HG03039 (cell line): ENCODE measurements around the gene RAB3GAP2.
"Not testable (repeated sequence)": the region's sequence is repeated elsewhere in the genome, so short reads cannot be mapped to it uniquely, and the experiment has no call there.

ENCODE experiments used
- ATAC-seq: cut with Tn5 transposase; IDR thresholded peaks from one replicate; pipeline ENCODE4 v1.9.1; 2021; ENCODE audit warnings: mild to moderate bottlenecking, moderate library complexity; ENCODE audit not compliant: unreplicated experiment

The RAB3GAP2 gene

DNA sequence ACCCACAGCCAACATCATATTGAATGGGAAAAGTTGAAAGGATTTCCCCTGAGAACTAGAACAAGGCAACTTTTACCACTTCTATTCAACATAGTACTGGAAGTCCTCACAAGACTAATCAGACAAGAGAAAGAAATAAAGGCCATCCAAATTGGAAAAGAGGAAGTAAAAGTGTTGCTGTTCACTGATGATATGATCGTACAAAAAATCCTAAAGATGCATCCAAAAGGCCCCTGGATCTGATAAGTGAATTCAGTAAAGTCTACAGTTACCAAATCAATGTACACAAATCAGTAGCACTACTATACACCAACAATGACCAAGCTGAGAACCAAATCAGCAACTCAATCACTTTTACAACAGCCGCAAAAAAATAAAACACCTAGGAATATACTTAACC, 28.3 kb downstream of the RAB3GAP2 start:
- ATAC-seq, result no peak

DNA sequence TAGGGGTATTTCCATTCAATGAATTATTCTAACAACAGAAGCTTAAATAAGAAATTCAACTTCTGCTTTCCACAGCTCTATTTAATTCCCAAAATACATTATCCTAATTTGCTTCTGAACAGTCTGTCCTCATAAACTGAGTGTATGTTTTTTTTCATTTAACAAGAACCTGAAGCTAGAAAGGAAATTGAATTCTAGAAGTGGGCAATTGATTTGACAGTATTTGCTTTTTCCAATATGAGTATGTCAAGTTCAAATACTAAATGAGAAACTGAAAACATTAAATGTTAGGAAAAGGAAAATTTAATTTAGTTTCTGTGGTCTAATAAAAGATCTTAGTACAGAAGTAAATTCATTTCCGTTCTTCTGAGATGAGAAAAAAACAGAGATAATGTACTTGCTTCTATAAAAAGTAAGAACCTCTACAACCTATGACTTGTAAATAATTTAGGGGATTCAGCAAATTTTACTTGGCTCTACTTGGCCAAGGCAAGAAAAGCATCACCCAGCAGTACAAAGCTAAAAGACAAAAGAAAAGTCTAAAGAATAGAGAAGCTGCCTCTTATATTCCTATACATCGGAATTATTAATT, 31.1 kb downstream of the RAB3GAP2 start:
- no peak for ATAC-seq

DNA sequence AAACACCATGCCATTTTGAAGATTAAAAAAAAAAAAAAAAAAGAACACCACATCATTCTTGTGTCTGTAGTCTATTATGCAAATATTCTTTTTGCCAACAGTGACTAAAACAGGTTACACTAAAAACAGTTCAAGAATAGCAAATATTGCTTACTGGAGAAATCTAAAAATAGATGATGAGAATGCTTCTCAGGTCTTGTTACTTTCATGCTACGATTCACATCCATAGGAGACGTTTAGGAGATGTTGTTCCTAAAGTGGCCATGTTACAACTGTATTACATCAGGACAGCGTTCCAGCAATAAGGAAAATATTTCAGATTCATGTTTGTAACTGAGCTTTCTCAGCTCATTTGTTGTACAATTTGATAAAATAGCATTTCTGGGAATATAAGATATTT, 32.3 kb downstream of the RAB3GAP2 start:
- ATAC-seq, result no peak

DNA sequence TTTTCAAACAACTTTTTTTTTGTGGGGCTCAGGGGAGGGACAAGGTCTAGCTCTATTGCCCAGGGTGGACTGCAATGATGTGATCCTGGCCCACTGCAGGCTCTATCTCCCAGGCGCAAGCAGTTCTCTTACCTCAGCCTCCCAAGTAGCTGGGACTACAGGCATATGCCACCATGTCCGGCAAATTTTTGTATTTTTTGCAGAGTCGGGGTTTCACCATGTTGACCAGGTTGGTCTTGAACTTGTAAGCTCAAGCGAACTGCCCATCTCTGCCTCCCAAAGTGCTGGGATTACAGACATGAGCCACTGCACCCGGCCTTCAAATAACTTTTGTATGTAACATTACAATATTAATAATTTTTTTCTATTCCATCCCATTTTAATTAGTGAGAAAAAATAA, 33.0 kb downstream of the RAB3GAP2 start:
- ATAC-seq, result no peak

DNA sequence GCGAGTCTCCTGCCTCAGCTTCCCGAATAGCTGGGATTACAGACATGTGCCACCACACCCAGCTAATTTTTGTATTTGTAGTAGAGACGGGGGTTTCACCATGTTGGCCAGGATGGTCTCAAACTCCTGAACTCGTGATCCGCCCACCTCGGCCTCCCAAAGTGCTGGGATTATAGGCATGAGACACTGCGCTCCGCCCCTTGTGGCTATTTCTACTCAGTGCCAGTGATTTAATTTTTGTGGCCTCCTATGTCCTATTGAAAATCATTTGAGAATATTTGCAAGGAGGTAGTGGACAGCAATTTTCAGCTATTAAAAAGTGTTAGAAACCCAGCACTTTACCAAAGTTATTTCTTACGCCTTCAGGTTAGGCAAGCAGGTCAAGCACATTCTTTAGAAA, 36.0 kb downstream of the RAB3GAP2 start:
- not testable (repeated sequence) for ATAC-seq

DNA sequence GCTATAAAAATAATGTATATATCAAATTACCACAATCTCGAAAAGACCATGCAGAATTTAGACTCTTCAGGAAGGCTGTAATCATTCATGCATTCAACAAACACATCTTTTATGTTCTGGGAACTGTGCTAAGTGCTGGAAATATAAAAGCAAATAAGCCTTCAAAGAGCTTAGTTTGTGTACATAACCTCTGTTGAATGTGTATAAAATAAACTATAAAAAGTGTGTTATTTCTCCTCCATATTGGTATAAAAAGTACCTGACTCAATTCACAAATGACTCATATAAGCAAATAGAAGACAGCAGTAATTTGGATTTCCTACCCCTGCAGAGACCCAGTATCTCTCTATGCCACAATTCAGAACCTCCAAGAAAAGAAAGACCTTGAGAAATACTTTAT, 36.8 kb downstream of the RAB3GAP2 start:
- no peak for ATAC-seq

DNA sequence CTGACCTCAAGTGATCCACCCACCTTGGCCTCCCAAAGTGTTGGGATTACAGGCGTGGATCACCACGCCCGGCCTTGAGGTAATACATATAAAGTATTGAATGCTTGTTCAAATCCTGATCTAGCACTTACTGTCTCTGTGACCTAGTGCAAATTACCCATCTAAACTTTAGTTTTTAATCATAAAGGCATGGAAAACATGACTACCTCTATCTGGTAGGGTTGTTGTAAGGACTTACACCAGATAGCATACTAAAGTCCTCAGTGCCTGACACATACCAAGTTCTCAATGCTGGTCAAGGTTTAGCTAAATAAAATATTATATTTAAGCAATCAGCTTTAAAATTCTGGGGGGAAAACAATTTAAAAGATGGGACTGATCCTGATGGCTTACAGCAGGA, 38.3 kb downstream of the RAB3GAP2 start:
- ATAC-seq, result no peak

DNA sequence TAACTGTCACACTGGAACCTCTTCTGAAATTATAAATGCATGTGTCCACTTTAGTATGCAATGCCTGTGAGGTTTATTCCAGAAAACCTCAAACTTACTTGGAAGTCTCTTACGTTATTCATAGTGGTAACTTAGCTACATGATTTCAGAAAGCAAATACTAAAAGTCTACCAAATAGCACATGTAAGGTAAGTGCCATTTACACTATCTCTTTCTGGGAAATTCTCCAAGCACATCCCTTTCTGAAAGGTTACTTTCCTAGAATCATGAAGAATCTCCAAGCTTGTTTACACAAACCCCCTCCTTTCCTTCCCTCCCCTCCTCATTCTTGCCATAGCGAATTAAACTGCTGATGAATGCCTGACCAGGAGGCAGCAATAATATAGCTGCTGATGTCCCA, 42.5 kb downstream of the RAB3GAP2 start:
- no peak for ATAC-seq

DNA sequence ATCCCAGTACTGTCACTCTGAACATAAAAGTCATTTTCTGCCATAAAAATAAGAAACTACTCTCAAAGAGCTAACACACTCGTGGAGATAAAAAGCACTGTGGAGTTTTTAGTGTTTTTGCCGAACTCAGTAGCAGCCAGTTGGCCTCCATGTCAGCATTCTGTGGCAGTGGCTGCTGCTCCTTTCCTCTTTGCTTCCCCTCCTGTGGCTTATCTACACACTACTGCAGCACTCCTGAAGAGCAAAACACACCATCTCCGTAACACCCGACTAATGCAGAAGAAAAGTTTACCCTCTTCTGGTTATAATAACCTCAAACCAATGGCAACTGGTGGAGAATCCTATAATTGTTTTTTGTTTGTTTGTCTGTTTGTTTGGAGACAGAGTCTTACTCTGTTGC, 44.9 kb downstream of the RAB3GAP2 start:
- no peak for ATAC-seq

DNA sequence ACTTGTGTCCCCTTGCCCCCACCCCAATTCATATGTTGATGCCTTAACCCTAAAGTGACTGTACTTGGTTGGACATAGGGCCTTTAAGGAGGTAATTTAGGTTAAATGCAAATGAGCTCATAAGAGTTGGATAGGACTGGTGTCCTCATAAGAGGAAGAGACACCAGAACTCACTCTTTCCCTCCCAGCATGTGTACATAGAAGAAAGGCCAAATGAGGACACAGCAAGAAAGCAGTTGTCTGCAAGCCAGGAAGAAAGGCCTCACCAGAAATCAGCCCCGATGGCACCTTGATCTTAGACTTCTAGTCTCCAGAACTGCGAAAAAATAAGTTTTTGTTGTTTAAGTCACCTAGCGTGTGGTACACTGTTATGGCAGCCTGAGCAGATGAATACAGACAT, 45.5 kb downstream of the RAB3GAP2 start:
- ATAC-seq, result no peak

DNA sequence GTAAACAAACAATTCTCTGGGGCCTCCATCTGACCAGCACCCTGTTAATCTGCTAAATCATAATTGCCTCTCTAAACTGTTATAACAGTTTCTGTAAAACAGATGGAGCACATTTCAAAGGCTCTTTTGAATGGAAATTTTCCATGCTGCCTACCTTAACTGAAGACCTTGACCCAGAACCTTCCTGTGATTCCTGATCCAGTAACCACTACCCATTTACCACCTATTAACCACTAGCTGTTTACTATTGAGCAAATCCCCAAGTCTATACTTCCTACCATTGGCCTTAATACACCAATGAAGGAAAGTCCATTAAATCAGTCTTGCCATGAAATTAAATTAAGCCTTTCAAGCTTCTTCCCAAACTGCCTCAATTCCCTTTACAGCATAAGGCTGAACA, 46.3 kb downstream of the RAB3GAP2 start:
- no peak for ATAC-seq

DNA sequence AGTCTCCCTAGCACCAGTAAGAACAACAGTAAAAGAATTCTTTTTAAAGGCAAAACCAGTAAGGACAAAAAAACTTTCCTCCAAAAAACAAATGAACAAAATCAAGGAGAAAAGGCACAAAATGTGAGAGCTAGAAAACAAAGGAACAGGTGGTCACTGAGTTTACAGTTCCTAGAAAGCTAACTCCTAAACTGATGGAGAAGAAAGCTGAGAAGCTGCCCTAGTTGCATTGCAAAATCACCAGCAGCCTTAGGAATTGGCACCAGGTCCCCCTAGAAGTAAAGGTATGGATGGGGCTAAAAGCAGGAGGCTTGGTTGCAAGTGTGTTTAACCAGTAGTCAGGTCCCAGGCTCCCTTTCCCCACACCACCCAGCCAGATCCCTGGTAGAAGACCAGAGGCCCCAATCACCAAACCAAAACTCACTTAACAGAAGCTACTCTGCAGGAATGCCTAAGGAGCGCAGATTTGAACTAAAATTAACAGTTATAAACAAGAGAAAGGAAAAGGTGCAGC, 47.6 kb downstream of the RAB3GAP2 start:
- no peak for ATAC-seq

DNA sequence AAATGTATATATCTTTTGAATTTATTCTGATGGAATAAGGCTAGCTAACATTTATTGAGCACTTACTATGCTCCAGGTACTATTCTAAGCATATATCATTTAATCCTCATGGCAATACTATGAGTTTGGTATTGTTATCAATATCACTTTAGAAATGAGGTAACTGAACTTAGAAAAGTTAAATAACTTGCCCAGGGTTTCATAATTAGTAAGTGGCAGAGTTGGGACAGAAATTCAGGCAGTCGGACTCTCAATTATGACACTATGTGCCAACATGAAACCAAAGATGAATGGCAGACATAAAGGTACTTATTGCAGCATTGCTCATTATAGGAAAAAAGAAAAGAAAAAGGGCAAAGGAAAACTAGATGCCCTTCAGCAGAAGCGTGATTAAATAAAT, 48.2 kb downstream of the RAB3GAP2 start:
- no peak for ATAC-seq

DNA sequence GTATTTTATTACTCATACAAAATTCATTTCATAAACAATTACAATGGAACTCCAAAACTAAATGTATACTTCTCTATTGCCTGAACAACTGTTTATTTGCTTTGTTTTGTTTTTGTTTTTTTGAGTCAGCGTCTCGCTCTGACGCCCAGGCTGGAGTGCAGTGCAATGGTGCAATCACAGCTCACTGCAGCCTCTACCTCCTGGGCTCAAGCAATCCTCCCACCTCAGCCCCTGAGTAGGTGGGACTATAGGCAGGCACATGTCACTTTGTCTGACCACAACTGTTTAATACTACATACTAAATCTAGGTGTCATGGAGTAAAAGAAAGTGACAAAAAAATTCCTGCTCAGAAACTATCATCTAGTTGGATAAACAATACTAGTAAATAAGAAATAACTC, 49.3 kb downstream of the RAB3GAP2 start:
- no peak for ATAC-seq

DNA sequence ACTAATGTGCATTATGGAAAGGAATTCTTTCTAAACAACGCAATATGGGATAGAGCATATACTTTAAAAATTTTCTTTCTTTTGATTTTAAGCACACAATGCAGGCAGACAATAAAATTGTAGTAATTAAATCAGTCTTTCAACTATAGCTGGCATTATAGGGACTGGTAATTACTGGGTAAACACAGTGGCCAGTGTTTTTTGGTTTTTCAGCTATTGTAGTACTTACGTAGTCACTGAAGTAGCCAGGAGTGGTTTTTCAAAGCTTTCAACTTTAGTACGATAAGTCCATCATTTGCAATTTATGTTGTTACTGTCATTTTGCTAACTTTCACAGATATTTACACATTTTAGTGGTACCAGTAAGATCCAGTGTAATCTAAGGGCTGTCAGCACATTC, 50.6 kb downstream of the RAB3GAP2 start:
- no peak for ATAC-seq

DNA sequence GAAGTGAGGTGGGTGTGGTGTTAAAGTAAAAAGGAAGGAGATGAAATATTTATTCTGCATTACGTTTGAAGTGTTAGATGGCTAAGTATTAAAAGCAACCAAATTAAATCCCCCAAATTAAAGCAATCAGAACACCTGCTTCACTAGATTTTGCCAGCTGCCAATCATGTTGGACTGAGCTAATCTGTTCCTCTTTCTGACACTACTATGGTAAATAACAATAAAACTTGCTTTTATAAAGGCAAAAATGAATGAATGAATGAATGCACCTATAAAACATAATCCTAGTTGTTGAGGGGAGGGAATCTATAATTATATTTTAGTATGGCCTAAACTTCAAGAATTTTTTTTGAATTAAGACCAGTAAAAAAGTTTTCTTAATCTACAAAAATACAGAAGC, 51.0 kb downstream of the RAB3GAP2 start:
- ATAC-seq, result no peak

DNA sequence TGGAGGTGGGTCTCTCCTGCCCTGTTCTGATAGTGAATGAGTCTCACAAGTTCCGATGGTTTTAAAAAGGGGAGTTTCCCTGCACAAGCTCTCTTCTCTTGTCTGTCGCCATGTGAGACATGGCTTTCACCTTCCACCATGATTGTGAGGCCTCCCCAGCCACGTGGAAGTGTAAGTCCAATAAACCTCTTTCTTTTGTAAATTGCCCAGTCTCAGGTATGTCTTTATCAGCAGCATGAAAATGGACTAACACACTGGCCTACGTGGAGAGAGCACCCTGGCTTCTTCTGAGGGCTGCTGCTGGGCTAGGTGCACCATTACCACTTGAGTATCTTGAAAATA, 51.6 kb downstream of the RAB3GAP2 start:
- ATAC-seq, result peak; percentile 9

DNA sequence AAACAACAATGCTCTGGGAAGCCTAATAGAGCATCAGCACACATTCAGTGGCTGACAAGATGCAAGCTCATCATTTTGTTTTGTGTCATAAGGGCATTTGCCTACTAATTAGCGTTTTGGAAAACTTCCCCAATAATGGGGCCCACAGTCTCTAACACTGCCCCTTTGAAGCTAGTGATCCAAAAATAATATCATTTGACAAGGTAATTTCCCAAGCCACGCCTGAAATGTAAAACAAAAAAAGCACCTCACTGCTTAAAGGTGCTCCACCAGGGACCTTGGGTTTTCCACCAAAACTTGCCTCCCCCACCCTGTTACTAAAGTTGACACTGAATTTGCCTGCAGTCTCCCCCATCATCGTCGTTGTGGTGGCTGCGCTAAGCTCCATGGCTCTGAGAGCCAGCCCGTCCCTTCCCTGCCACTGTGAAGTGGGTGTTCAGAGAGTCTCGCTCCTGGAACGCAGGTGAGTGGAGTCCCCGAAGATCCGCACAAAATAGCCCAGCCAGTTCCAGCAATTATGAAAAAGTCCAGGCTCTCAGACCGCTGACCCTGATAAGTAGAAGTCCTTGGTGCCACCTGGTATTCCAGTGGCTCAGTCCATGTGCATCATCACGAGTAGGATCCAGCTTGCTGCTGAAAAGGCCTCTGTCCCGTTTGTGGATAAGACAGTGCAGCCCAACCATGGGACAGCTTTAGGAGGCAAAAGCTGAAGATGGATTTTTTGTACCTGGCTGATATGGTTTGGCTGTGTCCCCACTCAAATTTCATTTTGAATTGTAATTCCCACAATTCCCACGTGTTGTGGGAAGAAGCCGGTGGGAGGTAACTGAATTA, 52.2 kb downstream of the RAB3GAP2 start:
- ATAC-seq, result peak; percentile 66

DNA sequence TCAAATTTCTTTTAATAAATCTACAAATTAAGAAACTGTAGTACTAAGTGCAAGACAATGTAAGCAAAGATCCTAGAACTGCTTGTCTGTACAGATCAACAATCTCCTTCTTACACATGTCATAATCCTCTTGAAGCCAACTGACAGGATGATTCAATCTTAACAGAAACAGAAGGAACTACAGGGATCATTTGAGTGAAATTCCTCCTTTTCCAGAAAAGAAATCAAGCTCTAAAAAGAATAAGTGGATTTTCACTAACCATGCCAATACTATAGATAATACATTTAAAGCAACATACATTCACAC, 53.2 kb downstream of the RAB3GAP2 start:
- no peak for ATAC-seq

DNA sequence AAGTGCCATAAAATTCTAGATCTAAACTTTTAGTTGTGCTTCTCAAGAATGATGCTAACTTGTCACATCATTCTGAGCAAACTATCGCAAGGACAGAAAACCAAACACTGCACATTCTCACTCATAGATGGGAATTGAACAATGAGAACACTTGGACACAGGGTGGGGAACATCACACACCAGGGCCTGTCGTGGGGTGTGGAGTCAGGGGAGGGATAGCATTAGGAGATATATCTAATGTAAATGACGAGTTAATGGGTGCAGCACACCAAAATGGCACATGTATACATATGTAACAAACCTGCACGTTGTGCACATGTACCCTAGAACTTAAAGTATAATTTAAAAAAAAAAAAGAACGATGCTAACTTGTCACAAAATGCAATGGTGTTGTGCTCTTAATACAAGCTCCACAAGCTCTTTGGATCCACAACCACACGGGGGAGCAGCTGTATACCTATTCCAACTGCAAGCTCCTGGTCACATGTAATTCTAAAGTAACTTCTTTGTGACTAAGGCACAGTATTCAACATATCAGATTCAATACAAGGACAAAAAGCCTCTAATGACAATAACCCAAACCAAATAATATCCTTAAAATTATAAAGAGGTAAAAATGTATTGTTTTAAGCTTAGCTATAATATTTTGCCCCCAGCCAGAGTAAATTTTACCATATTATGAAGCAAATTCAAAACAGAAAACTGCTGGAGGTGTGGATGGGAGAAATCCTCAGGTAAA, 53.7 kb downstream of the RAB3GAP2 start:
- ATAC-seq, result peak; percentile 39

DNA sequence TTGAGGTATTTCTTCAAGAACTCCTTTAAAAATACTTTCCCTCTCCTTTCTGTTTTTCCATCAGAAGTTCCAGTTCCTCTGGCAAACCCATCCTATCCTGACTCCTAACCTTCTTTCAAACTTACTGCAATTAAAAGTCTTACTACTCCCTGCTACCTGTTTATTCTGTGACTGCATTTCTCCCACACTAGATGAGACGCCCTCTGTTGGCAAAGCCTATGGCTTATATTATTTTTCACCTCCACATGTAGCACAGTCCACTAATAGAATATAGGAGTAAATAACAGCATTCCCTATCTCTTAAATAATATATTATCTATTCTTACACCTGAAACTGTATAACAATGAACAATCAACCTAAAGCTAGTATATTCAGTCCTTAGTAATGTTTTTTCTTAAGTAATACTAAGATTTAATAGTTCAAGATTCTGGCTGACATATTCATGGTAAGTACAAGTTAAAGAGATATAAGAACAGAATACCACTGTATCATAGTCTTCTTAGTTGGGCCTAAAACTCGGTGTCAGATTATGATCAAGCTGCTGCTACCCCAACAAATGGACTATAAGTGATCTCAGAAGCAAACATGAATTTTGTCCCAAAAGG, 54.8 kb downstream of the RAB3GAP2 start:
- no peak for ATAC-seq
